ENCODE data around the gene TEDC2. TPM values are rescaled to one million over a fixed set of nuclear protein-coding genes. Genes with fewer than 3 reads are reported as not detected.
"Not testable (repeated sequence)": the region's sequence is repeated elsewhere in the genome, so short reads cannot be mapped to it uniquely, and the experiment has no call there.

The TEDC2 gene
- total RNA-seq, 4 donors from 2014 or later, result 0.64 to 1.9 (median 1.8) TPM

DNA sequence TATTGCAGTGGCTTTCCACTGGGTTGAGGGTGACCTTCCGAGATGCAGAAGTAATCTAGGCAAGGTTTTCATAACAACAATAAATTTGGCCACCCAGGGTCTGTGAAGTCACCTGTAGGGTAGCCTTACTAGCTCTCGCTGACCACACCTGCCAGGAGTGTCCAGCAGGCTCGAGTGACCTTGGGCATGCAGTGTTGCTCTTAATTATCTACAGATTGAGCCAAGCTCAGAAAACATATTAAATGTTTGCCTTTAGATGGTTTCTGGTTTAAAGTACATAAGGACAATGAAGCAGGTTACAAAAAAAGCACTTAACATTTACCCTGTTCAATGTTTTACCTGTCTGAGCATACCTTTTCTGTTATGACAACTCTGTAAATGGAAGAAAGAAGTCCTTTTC, 16.8 kb downstream of the TEDC2 start:
- no peak overlapping the region for H3K4me3 ChIP-seq (ENCODE audit: low read depth, poor library complexity, severe bottlenecking)
- no peak for TF ChIP-seq POLR2A (IDR thresholded peaks at IDR 0.05)
- TF ChIP-seq, protein P1, sequence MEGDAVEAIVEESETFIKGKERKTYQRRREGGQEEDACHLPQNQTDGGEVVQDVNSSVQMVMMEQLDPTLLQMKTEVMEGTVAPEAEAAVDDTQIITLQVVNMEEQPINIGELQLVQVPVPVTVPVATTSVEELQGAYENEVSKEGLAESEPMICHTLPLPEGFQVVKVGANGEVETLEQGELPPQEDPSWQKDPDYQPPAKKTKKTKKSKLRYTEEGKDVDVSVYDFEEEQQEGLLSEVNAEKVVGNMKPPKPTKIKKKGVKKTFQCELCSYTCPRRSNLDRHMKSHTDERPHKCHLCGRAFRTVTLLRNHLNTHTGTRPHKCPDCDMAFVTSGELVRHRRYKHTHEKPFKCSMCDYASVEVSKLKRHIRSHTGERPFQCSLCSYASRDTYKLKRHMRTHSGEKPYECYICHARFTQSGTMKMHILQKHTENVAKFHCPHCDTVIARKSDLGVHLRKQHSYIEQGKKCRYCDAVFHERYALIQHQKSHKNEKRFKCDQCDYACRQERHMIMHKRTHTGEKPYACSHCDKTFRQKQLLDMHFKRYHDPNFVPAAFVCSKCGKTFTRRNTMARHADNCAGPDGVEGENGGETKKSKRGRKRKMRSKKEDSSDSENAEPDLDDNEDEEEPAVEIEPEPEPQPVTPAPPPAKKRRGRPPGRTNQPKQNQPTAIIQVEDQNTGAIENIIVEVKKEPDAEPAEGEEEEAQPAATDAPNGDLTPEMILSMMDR (IDR thresholded peaks at IDR 0.05), result no peak
- no peak for DNase-seq (ENCODE audit: low spot score in 2 of 2)
- intact Hi-C loops (cut with DNase I; ENCODE audit: low total_unique reads), result no loop called here
- 81 to 84% methylated on average over 3 of the region's 3 CpGs for WGBS, 2 donors

DNA sequence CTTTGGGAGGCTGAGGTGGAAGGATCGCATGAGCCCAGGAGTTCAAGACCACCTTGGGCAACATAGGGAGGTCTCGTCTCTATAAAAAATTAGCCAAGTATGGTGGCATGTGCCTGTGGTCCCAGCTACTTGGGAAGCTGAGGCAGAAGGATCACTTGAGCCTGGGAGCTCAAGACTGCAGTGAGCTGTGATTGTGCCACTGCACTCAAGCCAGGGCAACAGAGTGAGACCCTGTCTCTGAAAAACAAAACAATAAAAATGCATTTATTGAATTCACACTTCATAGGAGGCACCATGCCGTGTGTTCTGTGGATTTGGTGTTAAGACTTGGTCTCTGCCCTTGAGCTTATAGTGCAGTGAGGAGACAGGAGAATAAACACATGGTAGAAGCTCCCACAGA, 17.4 kb downstream of the TEDC2 start:
- DNase-seq (ENCODE audit: low spot score in 2 of 2), result no peak
- intact Hi-C loops (cut with DNase I; ENCODE audit: low total_unique reads), result no loop called here
- WGBS, 2 donors, result 88 to 92% methylated on average over 3 of the region's 3 CpGs
- H3K4me3 ChIP-seq (ENCODE audit: low read depth, poor library complexity, severe bottlenecking), result no peak overlapping the region
- TF ChIP-seq POLR2A (IDR thresholded peaks at IDR 0.05), result no peak
- TF ChIP-seq, protein P1 (IDR thresholded peaks at IDR 0.05), result no peak

DNA sequence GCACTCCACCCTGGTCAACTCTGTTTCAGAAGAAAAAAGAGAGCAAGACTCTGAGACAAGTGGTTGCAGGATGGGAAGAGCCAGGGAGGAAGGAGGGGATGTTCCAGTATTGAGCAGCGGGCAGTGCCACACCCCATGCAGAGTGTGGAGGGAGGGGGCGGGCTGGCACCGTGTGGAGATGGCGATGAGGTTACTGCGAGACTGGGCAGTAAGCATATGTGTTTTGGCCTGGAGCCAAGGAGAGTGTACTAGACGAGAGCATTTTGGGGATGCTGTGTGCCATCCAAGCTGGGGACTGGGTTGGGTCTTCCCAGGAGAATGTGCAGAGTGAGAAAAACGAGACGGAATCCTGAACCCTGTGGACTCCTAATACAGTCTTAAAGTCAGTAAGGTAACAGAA, 18.4 kb downstream of the TEDC2 start:
- no peak for DNase-seq (ENCODE audit: low spot score in 2 of 2)
- intact Hi-C loops (cut with DNase I; ENCODE audit: low total_unique reads), result no loop called here
- TF ChIP-seq, protein P1 (IDR thresholded peaks at IDR 0.05), result no peak
- TF ChIP-seq POLR2A (IDR thresholded peaks at IDR 0.05), result no peak
- no peak overlapping the region for H3K4me3 ChIP-seq (ENCODE audit: low read depth, poor library complexity, severe bottlenecking)
- WGBS, 2 donors, result 57 to 59% methylated on average over 8 of the region's 8 CpGs

DNA sequence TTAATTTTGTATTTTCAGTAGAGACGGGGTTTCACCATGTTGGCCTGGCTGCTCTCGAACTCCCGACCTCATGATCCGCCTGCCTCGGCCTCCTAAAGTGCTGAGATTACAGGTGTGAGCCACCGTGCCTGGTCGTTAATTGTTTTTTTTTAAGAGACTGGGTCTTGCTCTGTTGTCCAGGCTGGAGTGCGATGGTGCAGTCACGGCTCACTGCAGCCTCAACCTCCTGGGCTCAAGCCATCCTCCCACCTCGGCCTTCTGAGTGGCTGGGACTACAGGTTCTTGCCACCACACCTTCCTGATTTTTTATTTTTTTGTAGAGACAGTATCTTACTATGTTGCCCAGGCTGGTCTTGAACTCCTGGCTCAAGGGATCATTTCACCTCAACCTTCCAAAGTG, 20.1 kb downstream of the TEDC2 start:
- DNase-seq (ENCODE audit: low spot score in 2 of 2); intact Hi-C loops (cut with DNase I; ENCODE audit: low total_unique reads); H3K4me3 ChIP-seq (ENCODE audit: low read depth, poor library complexity, severe bottlenecking): not testable (repeated sequence)
- 94 to 95% methylated on average over 10 of the region's 10 CpGs for WGBS, 2 donors

DNA sequence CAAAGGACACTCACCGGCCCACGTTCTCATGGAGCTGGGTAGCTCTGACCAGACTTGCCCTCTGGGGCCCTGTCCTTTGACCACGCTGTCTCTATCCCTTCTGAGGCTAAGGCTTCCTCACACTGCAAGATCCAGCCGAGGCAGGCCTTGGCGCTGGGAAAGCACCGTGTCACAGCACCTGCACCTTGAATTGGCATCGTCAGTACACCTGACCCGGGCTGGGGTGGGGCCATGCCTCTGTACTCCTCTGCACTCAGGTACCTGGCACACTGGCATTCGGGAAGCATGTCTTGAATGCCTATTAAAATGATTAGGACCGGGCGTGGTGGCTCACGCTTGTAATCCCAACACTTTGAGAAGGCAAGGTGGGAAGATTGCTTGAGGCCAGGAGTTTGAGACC, 21.0 kb downstream of the TEDC2 start:
- no peak overlapping the region for H3K4me3 ChIP-seq (ENCODE audit: low read depth, poor library complexity, severe bottlenecking)
- TF ChIP-seq, protein P1 (IDR thresholded peaks at IDR 0.05), result no peak
- no peak for TF ChIP-seq POLR2A (IDR thresholded peaks at IDR 0.05)
- 60 to 63% methylated on average over 12 of the region's 12 CpGs for WGBS, 2 donors
- no peak for DNase-seq (ENCODE audit: low spot score in 2 of 2)
- intact Hi-C loops (cut with DNase I; ENCODE audit: low total_unique reads), result no loop called here

DNA sequence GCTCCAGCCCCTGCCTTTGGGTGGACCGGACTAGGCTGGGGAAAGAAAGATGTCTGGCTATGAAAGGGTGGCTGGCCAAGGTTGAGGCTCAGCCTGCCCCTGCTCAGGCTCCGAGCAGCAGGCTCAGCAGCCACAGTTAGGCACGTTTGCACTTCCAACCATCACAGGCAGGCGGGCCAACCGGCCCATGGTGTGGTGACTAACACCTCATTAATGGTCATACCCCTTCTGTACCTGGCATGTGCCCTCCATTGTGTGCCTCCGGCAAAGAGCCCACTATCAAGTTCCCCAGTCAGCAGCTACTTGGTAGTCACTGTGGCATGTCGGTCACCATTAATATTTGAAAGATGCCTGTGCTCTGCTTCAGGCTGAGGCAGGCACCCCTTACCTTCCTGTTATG, 21.8 kb downstream of the TEDC2 start:
- intact Hi-C loops (cut with DNase I; ENCODE audit: low total_unique reads), result no loop called here
- 65 to 82% methylated on average over 7 of the region's 7 CpGs for WGBS, 2 donors
- TF ChIP-seq, protein P1 (IDR thresholded peaks at IDR 0.05), result no peak
- no peak for TF ChIP-seq POLR2A (IDR thresholded peaks at IDR 0.05)
- H3K4me3 ChIP-seq (ENCODE audit: low read depth, poor library complexity, severe bottlenecking), result no peak overlapping the region
- no peak for DNase-seq (ENCODE audit: low spot score in 2 of 2)
